Nephron progenitor cell (in vitro differentiated cells): Measurements from ENCODE around the gene CP.
"Not testable (repeated sequence)": the region's sequence is repeated elsewhere in the genome, so short reads cannot be mapped to it uniquely, and the experiment has no call there.

Experiments used
- DNase-seq: peaks from one replicate; pipeline ENCODE4 v3.0.0; 2021
- H3K27ac Mint-ChIP-seq: 2 replicates; pipeline ENCODE4 v1.8.0; 2021; ENCODE audit warnings: mild to moderate bottlenecking, moderate library complexity, mixed read lengths
- H3K27me3 Mint-ChIP-seq: 2 replicates; pipeline ENCODE4 v1.8.0; 2021; ENCODE audit warnings: mild to moderate bottlenecking, low read depth, mixed read lengths; ENCODE audit not compliant: poor library complexity
- H3K36me3 Mint-ChIP-seq: 2 replicates; pipeline ENCODE4 v1.8.0; 2021; ENCODE audit warnings: low read depth, mixed read lengths
- H3K4me1 Mint-ChIP-seq: 2 replicates; pipeline ENCODE4 v1.8.0; 2021; ENCODE audit warnings: mixed read lengths
- H3K4me3 Mint-ChIP-seq: 2 replicates; pipeline ENCODE4 v1.8.0; 2021; ENCODE audit warnings: mild to moderate bottlenecking, moderate library complexity, mixed read lengths
- H3K9me3 Mint-ChIP-seq: 2 replicates; pipeline ENCODE4 v1.8.0; 2021; ENCODE audit warnings: mild to moderate bottlenecking, moderate library complexity, mixed read lengths
- TF ChIP-seq, protein P1 (sequence below): fragments of 200-600 bp; sonication (generic); IDR thresholded peaks from 2 replicates; pipeline ENCODE4 v1.5.0; 2021; ENCODE audit warnings: antibody characterized with exemption

The CP gene

DNA sequence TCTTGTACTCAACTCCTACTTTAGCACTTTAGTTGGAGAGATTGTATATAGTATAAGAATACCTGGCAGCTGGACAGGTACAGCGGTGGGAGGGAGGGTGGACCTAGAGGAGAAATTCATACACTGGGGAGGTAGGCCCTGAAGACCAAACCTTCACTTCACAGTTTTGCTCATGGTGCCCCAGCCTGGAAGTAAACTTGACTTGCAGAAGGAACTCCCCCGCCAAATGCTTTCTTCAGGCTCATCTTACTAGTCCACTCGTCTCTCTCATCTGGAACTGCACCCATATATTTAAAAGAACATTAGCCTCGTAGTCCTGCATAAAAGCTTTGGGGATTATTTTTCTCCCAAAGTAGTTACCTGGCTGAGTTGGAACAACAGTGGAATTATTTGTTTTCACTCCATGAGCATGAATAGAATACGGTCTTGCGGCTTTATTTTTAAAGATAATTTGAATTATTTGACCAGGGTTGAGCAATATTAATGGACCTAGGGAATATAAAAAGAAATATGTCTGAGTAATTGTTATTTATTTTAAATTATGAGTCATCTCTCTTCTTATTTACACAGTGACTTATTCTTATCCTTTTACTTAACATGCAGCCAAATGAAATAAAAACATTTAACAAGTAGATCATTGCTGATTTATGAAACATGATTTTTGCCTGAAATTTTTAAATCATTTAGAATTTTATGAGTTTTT lies 25.5 kb upstream of the CP start:
- H3K36me3 Mint-ChIP-seq = no peaks in the 10 kb centered on the region
- TF ChIP-seq, protein P1, sequence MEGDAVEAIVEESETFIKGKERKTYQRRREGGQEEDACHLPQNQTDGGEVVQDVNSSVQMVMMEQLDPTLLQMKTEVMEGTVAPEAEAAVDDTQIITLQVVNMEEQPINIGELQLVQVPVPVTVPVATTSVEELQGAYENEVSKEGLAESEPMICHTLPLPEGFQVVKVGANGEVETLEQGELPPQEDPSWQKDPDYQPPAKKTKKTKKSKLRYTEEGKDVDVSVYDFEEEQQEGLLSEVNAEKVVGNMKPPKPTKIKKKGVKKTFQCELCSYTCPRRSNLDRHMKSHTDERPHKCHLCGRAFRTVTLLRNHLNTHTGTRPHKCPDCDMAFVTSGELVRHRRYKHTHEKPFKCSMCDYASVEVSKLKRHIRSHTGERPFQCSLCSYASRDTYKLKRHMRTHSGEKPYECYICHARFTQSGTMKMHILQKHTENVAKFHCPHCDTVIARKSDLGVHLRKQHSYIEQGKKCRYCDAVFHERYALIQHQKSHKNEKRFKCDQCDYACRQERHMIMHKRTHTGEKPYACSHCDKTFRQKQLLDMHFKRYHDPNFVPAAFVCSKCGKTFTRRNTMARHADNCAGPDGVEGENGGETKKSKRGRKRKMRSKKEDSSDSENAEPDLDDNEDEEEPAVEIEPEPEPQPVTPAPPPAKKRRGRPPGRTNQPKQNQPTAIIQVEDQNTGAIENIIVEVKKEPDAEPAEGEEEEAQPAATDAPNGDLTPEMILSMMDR = no peak
- H3K9me3 Mint-ChIP-seq = no peaks in the 10 kb centered on the region
- DNase-seq = no peak
- H3K4me3 Mint-ChIP-seq = no peak overlapping the region
- no peak overlapping the region for H3K27ac Mint-ChIP-seq
- H3K4me1 Mint-ChIP-seq = peaks cover 15% of the 10 kb centered on the region
- no peaks in the 10 kb centered on the region for H3K27me3 Mint-ChIP-seq

GRCh38 chr3:149245738-149246451 lies 24.3 kb upstream of the CP start:
- no peaks in the 10 kb centered on the region for H3K27me3 Mint-ChIP-seq
- peak overlapping the region; percentile 22 for H3K27ac Mint-ChIP-seq
- TF ChIP-seq, protein P1 = no peak
- no peak overlapping the region for H3K4me3 Mint-ChIP-seq
- DNase-seq = no peak
- no peaks in the 10 kb centered on the region for H3K9me3 Mint-ChIP-seq
- no peaks in the 10 kb centered on the region for H3K36me3 Mint-ChIP-seq
- H3K4me1 Mint-ChIP-seq = peaks cover 15% of the 10 kb centered on the region

DNA sequence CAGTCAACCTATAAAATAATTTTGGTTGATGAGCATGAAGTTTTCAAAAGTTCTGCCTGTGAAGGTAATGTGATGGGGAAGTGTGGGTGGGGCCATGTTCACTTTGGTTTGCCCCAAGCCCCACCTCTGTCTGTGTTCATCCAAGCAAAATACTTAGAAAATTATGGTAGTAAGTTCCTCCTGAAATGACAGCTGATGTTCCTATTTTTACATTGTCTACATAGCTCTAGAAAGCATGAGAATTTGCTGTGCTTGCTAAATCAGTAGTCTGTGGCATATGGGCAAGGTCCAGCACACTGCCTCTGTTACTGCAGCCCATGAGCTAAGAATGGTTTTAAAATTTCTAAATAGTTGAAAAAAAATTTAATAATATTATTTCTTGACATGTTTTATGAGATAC lies 21.9 kb upstream of the CP start:
- Mint-ChIP-seq H3K9me3 (no peaks in the 10 kb centered on the region), H3K27me3 (no peaks in the 10 kb centered on the region), H3K27ac (no peak overlapping the region), H3K4me3 (no peak overlapping the region), H3K4me1 (peaks cover 11% of the 10 kb centered on the region), H3K36me3 (no peaks in the 10 kb centered on the region)
- TF ChIP-seq, protein P1 = no peak
- DNase-seq = no peak

DNA sequence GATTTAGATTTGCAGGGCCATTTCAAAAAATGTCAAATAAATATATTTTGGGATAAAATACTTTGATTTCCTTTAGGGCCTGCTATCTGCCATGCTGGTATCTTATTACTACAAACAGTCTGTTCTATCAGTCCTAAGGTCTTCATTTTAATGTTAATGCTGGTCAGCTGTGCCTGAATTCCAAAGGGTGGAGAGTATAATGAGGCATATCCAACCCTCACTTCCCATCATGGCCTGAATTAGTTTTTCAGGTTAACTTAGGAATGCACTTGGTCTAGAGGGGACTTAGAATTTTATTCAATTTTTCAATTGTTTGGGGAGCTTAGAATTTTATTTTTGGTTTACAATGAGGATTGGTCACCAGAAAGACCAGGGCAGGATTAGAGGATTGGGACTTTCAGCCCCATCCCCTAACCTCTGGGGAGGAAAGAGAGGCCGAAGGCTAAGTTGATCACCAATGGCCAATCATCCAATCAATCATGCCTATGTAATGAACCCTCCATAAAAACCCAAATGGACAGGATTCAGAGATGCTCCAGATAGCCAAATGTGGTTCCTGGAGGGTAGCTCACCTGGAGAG lies 17.8 kb upstream of the CP start:
- H3K4me1 Mint-ChIP-seq = no peaks in the 10 kb centered on the region
- H3K36me3 Mint-ChIP-seq = no peaks in the 10 kb centered on the region
- no peak overlapping the region for H3K4me3 Mint-ChIP-seq
- no peaks in the 10 kb centered on the region for H3K9me3 Mint-ChIP-seq
- no peak for DNase-seq
- H3K27ac Mint-ChIP-seq = no peak overlapping the region
- H3K27me3 Mint-ChIP-seq = no peaks in the 10 kb centered on the region
- TF ChIP-seq, protein P1 = no peak

DNA sequence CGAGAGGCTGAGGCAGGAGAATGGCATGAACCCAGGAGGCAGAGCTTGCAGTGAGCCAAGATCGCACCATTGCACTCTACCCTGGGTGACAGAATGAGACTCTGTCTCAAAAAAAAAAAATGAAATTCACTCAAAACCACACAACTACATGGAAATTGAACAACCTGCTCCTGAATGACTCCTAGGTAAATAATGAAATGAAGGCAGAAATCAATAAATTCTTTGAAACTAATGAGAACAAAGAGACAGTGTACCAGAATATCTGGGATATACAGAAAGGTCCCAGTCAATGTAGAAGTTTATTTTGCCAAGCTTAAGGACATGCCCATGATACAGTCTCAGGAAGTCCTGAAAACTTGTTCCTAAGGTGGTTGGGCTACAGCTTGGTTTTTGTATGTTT lies 16.6 kb upstream of the CP start:
- not testable (repeated sequence) for H3K9me3 Mint-ChIP-seq, H3K27me3 Mint-ChIP-seq, H3K4me1 Mint-ChIP-seq, H3K4me3 Mint-ChIP-seq, DNase-seq, H3K36me3 Mint-ChIP-seq, H3K27ac Mint-ChIP-seq

DNA sequence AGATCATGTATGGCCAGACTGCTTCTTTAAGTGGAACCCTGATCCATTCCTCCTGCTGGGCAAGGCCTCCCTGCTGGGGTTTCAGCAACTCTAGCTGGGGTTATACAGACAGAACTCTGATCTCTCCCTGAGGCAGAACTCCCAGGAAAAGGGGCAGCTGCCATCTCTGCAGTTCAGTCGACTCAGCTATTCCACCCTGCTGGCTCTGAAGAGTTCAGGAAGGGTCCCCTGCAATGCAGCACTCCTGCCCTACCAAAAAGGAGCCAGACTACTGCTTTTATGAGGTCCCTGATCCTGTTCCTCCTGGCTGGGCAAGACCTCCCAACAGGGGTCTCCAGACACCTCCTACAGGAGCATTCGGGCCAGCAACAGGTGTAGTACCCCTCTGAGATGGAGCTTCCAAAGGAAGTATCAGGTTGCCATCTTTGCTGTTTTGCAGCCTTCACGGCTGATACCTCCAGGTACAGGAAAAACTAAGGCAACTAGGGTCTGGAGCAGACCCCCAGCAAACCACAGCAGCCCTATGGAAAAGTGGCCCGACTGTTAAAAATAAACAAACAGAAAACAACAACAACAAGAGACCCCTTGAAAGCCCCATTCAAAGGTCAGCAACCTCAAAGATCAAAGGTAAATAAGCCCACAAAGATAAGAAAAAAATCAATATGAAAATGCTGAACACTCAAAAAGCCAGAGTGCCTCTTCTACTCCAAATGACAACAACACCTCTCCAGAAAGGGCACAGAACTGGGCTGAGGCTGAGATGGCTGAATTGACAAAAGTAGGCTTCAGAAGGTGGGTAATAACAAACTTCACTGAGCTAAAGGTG lies 14.2 kb upstream of the CP start:
- Mint-ChIP-seq H3K4me3 (no peak overlapping the region), H3K27me3 (no peaks in the 10 kb centered on the region), H3K9me3 (no peaks in the 10 kb centered on the region), H3K36me3 (no peaks in the 10 kb centered on the region), H3K27ac (no peak overlapping the region), H3K4me1 (no peaks in the 10 kb centered on the region)
- TF ChIP-seq, protein P1 = no peak
- DNase-seq = no peak
